H9 (cell line): ENCODE data around the gene PPP1R8. TPM values are rescaled to one million over a fixed set of nuclear protein-coding genes. Genes with fewer than 3 reads are reported as not detected.

ENCODE experiments used
- DNase-seq: peaks from one replicate; pipeline ENCODE4 v3.0.0-alpha.2; 2017
- H2AFZ ChIP-seq: one replicate; pipeline ENCODE4 v1.6.1; 2013; ENCODE audit warnings: mild to moderate bottlenecking, low read length, control low read depth, moderate library complexity
- H2AK5ac ChIP-seq: 2 replicates; pipeline ENCODE4 v1.6.1; 2013; ENCODE audit warnings: low read length, control low read depth, mixed read lengths; ENCODE audit not compliant: insufficient read length
- H2BK120ac ChIP-seq: one replicate; pipeline ENCODE4 v1.6.1; 2013; ENCODE audit warnings: low read depth, mild to moderate bottlenecking, low read length, control low read depth, inconsistent platforms; ENCODE audit not compliant: poor library complexity, severe bottlenecking
- H2BK12ac ChIP-seq: 2 replicates; pipeline ENCODE4 v1.6.1; 2013; ENCODE audit warnings: low read length, control low read depth, mixed read lengths, low read depth; ENCODE audit not compliant: insufficient read length
- H2BK15ac ChIP-seq: 2 replicates; pipeline ENCODE4 v1.6.1; 2013; ENCODE audit warnings: low read depth, low read length, control low read depth
- H2BK20ac ChIP-seq: one replicate; pipeline ENCODE4 v1.6.1; 2013; ENCODE audit warnings: low read depth, mild to moderate bottlenecking, low read length, control low read depth, inconsistent platforms; ENCODE audit not compliant: poor library complexity, severe bottlenecking
- H2BK5ac ChIP-seq: 2 replicates; pipeline ENCODE4 v1.6.1; 2013; ENCODE audit warnings: low read length, control low read depth, mixed read lengths; ENCODE audit not compliant: insufficient read length
- H3K14ac ChIP-seq: 2 replicates; pipeline ENCODE4 v1.6.1; 2013; ENCODE audit warnings: low read length, control low read depth; ENCODE audit not compliant: insufficient read depth
- H3K18ac ChIP-seq: 2 replicates; pipeline ENCODE4 v1.6.1; 2013; ENCODE audit warnings: low read depth, mild to moderate bottlenecking, mixed read lengths, low read length, control low read depth; ENCODE audit not compliant: insufficient read length
- H3K23ac ChIP-seq: 2 replicates; pipeline ENCODE4 v1.6.1; 2013; ENCODE audit warnings: low read length, control low read depth, mixed read lengths, low read depth; ENCODE audit not compliant: insufficient read length
- H3K23me2 ChIP-seq: 2 replicates; pipeline ENCODE4 v1.6.1; 2013; ENCODE audit warnings: low read depth, mild to moderate bottlenecking, mixed read lengths, low read length, control low read depth; ENCODE audit not compliant: insufficient read length, poor library complexity, severe bottlenecking
- H3K27ac ChIP-seq: 2 replicates; pipeline ENCODE4 v1.5.1; 2013; ENCODE audit warnings: low read length, control low read depth, mixed read lengths, low read depth; ENCODE audit not compliant: insufficient read length
- H3K27me3 ChIP-seq: 2 replicates; pipeline ENCODE4 v1.6.1; 2013; ENCODE audit warnings: low read length, control low read depth, inconsistent platforms; ENCODE audit not compliant: insufficient read depth
- H3K4ac ChIP-seq: 2 replicates; pipeline ENCODE4 v1.6.1; 2013; ENCODE audit warnings: low read depth, mild to moderate bottlenecking, control low read depth, inconsistent platforms, low read length, moderate library complexity
- H3K4me1 ChIP-seq: 2 replicates; pipeline ENCODE4 v1.6.1; 2013; ENCODE audit warnings: low read length, control low read depth, inconsistent platforms; ENCODE audit not compliant: insufficient read depth
- H3K4me2 ChIP-seq: 2 replicates; pipeline ENCODE4 v1.6.1; 2013; ENCODE audit warnings: low read length, control low read depth, mixed read lengths; ENCODE audit not compliant: insufficient read length, insufficient read depth
- H3K56ac ChIP-seq: 2 replicates; pipeline ENCODE4 v1.6.1; 2013; ENCODE audit warnings: low read depth, mild to moderate bottlenecking, mixed read lengths, low read length, control low read depth; ENCODE audit not compliant: insufficient read length
- H3K79me1 ChIP-seq: 2 replicates; pipeline ENCODE4 v1.6.1; 2013; ENCODE audit warnings: low read depth, mild to moderate bottlenecking, moderate library complexity, low read length, control low read depth, inconsistent platforms; ENCODE audit not compliant: insufficient read depth, poor library complexity, severe bottlenecking
- H3K79me2 ChIP-seq: 2 replicates; pipeline ENCODE4 v1.6.1; 2013; ENCODE audit warnings: low read length, control low read depth, inconsistent platforms; ENCODE audit not compliant: insufficient read depth
- H3K9ac ChIP-seq: 2 replicates; pipeline ENCODE4 v1.6.1; 2013; ENCODE audit warnings: low read length, control low read depth, mixed read lengths; ENCODE audit not compliant: insufficient read length; ENCODE audit errors: extremely low read depth
- H3K9me3 ChIP-seq: one replicate; pipeline ENCODE4 v1.6.1; 2013; ENCODE audit warnings: low read depth, low read length, inconsistent platforms; ENCODE audit not compliant: control insufficient read depth
- H3T11ph ChIP-seq: one replicate; pipeline ENCODE4 v1.6.1; 2013; ENCODE audit warnings: mild to moderate bottlenecking, low read length, control low read depth, inconsistent platforms
- H4K20me1 ChIP-seq: one replicate; pipeline ENCODE4 v1.6.1; 2013; ENCODE audit not compliant: control insufficient read depth, insufficient read length, insufficient read depth
- H4K5ac ChIP-seq: 2 replicates; pipeline ENCODE4 v1.6.1; 2013; ENCODE audit warnings: low read depth, mild to moderate bottlenecking, mixed read lengths, low read length, control low read depth; ENCODE audit not compliant: insufficient read length
- H4K8ac ChIP-seq: replicated peaks from 2 replicates; pipeline ENCODE4 v1.6.1; 2013; ENCODE audit warnings: low read length, control low read depth, mixed read lengths, low read depth; ENCODE audit not compliant: insufficient read length
- H4K91ac ChIP-seq: 2 replicates; pipeline ENCODE4 v1.6.1; 2013; ENCODE audit warnings: low read depth, mild to moderate bottlenecking, moderate library complexity, mixed read lengths, low read length, control low read depth; ENCODE audit not compliant: insufficient read length
- H3K27ac Mint-ChIP-seq, 3 experiments: 2 replicates in 2 of 3; 3 replicates in 1 of 3; pipeline ENCODE4 v1.8.0; 2020 to 2021; ENCODE audit warnings: mixed read lengths in 3 of 3, mild to moderate bottlenecking in 1 of 3, moderate library complexity in 1 of 3
- H3K27me3 Mint-ChIP-seq: 2 replicates; pipeline ENCODE4 v1.8.0; 2021; ENCODE audit warnings: low read depth, mild to moderate bottlenecking, moderate library complexity, mixed read lengths
- H3K36me3 Mint-ChIP-seq, 3 experiments: 2 replicates in 2 of 3; 3 replicates in 1 of 3; pipeline ENCODE4 v1.8.0; 2020 to 2021; ENCODE audit warnings: low read depth in 3 of 3, mixed read lengths in 3 of 3; ENCODE audit not compliant: insufficient read depth in 1 of 3
- H3K4me1 Mint-ChIP-seq, 2 experiments: 2 replicates each; pipeline ENCODE4 v1.8.0; 2020; ENCODE audit warnings: mixed read lengths in 2 of 2
- H3K4me3 Mint-ChIP-seq, 2 experiments: 2 replicates in 1 of 2; 3 replicates in 1 of 2; pipeline ENCODE4 v1.8.0; 2020 to 2021; ENCODE audit warnings: mild to moderate bottlenecking in 2 of 2, mixed read lengths in 2 of 2, moderate library complexity in 1 of 2
- H3K9me3 Mint-ChIP-seq, 2 experiments: 2 replicates in 1 of 2; 3 replicates in 1 of 2; pipeline ENCODE4 v1.8.0; 2020; ENCODE audit warnings: mild to moderate bottlenecking in 2 of 2, mixed read lengths in 2 of 2, moderate library complexity in 1 of 2
- CTCF ChIP-seq: fragments of 200-600 bp; sonication (generic); conservative IDR thresholded peaks from 3 replicates; pipeline ENCODE4 v1.8.0; 2021; ENCODE audit warnings: antibody characterized with exemption, mild to moderate bottlenecking
- WGBS: extraction: QIAGEN DNeasy Blood & Tissue Kit; methylation state at CpG from one replicate; pipeline ENCODE4 v1.1.7; 2013; ENCODE audit warnings: missing lambda C conversion rate, low lambda C conversion rate, mixed read lengths; ENCODE audit not compliant: insufficient read length; ENCODE audit errors: extremely low coverage; 5-methylcytosine and 5-hydroxymethylcytosine counted together
- total RNA-seq: library from RNA; stranded (reverse); gene quantifications from 2 replicates; pipeline ENCODE4 v1.2.1, GENCODE V29; 2021

PPP1R8 gene
- total RNA-seq, 1 experiment from 2014 or later, result 58.8 TPM

GRCh38 chr1:27872802-27873551 is 42.4 kb downstream of the PPP1R8 start:
- no peak overlapping the region for H3K23ac ChIP-seq
- H3K4me1 ChIP-seq, result no peaks in the 10 kb centered on the region; the same call in 1 of the 2 replicates
- Mint-ChIP-seq H3K36me3 (peaks cover 0 to 9% (median 6%) of the 10 kb centered on the region in 3 experiments; a peak in 3 of 7 replicates), H3K9me3 (no peaks in the 10 kb centered on the region; a peak in 1 of 5 replicates), H3K27me3 (no peaks in the 10 kb centered on the region; the same call in 1 of the 2 replicates), H3K27ac (peak overlapping the region in 1 of 3 experiments; percentile 66; a peak in 1 of 7 replicates), H3K4me1 (peaks cover 6 to 11% of the 10 kb centered on the region in 2 experiments), H3K4me3 (peak overlapping the region; percentile 76 to 86)
- peaks cover 6% of the 10 kb centered on the region for H3K23me2 ChIP-seq
- no peak overlapping the region for H2AFZ ChIP-seq
- no peak overlapping the region for H3K14ac ChIP-seq
- H4K8ac ChIP-seq, result no peak overlapping the region
- no peak overlapping the region for H2BK20ac ChIP-seq
- no peak overlapping the region for H2BK5ac ChIP-seq
- TF ChIP-seq CTCF, result no peak
- no peak overlapping the region for H2BK12ac ChIP-seq
- no peak overlapping the region for H3K4ac ChIP-seq
- no peaks in the 10 kb centered on the region for H3K27me3 ChIP-seq
- H2BK120ac ChIP-seq, result no peak overlapping the region
- DNase-seq, result peak; percentile 58
- no peak overlapping the region for H3K56ac ChIP-seq
- peaks cover 2% of the 10 kb centered on the region for H4K20me1 ChIP-seq
- H3K9ac ChIP-seq, result peak overlapping the region; percentile 35
- no peak overlapping the region for H2BK15ac ChIP-seq
- no peak overlapping the region for H3K27ac ChIP-seq
- WGBS, result no CpG with 5 or more reads among the region's 38 CpGs
- H3K18ac ChIP-seq, result no peak overlapping the region
- no peak overlapping the region for H3T11ph ChIP-seq
- no peaks in the 10 kb centered on the region for H3K9me3 ChIP-seq
- peak overlapping the region; percentile 57 for H3K4me2 ChIP-seq
- no peak overlapping the region for H2AK5ac ChIP-seq
- H4K91ac ChIP-seq, result no peak overlapping the region
- H3K79me2 ChIP-seq, result no peaks in the 10 kb centered on the region
- no peaks in the 10 kb centered on the region for H3K79me1 ChIP-seq
- no peak overlapping the region for H4K5ac ChIP-seq
